HepG2 (cell line): ENCODE measurements around the gene SPTB. TPM values are rescaled to one million over a fixed set of nuclear protein-coding genes. Genes with fewer than 3 reads are reported as not detected.

ENCODE experiments used
- ATAC-seq: fragments of 200-7000 bp; cut with Tn5 transposase; 3 replicates; pipeline ENCODE4 v1.9.1; 2020; ENCODE audit warnings: mild to moderate bottlenecking, moderate library complexity
- BruUV-seq: library from RNA; stranded (reverse); fragments of 400-500 nt; replicated peaks from 2 replicates; lab custom pipeline; 2021; lab: Mats Ljungman, UMichigan
- CTCF ChIA-PET: fragments of 300-600 bp; formaldehyde crosslinking; extraction: SDS; loops from one replicate; lab custom pipeline; 2021; ENCODE audit warnings: low total read pairs, inconsistent platforms, low intra/inter-chr PET ratio; lab: Yijun Ruan, JAX
- POLR2A ChIA-PET: fragments of 350-600 bp; sonication (Branson Sonifier 250); formaldehyde crosslinking; loops from one replicate; lab custom pipeline; 2020; ENCODE audit warnings: antibody characterized with exemption, inconsistent platforms; lab: Yijun Ruan, JAX
- DNase-seq: peaks from one replicate; pipeline ENCODE4 v3.0.0-alpha.2; 2015; ENCODE audit warnings: low spot score
- FAIRE-seq: peaks from 3 replicates; lab custom pipeline; 2011; peaks lifted over from hg19 to GRCh38; lab: Jason Lieb, UNC
- H2AFZ ChIP-seq: one replicate; pipeline ENCODE4 v1.6.1; 2011; ENCODE audit warnings: low read length, inconsistent platforms
- H3K27ac ChIP-seq: fragments of 300-600 bp; 3 replicates; pipeline ENCODE4 v1.8.0; 2011; ENCODE audit warnings: mixed run types, mild to moderate bottlenecking, mixed read lengths, low read length, inconsistent platforms; ENCODE audit not compliant: insufficient read depth; ENCODE audit errors: extremely low read length
- H3K27me3 ChIP-seq, 2 experiments: fragments of 200-600 bp in 1 of 2; 2 replicates in 1 of 2; 3 replicates in 1 of 2; pipeline versions ENCODE4 v1.6.0 to v1.8.0; 2011; ENCODE audit warnings: low read length in 2 of 2, mild to moderate bottlenecking in 2 of 2, moderate library complexity in 2 of 2, inconsistent platforms in 1 of 2; ENCODE audit not compliant: insufficient read depth in 2 of 2, control insufficient read depth in 1 of 2
- H3K36me3 ChIP-seq, 2 experiments: fragments of 200-600 bp in 1 of 2; replicated peaks in 1 of 2; 2 replicates in 1 of 2; 3 replicates in 1 of 2; pipeline versions ENCODE4 v1.5.1 to v1.8.0; 2011; ENCODE audit warnings: low read length in 2 of 2, inconsistent platforms in 1 of 2; ENCODE audit not compliant: insufficient read depth in 2 of 2, control insufficient read depth in 1 of 2
- H3K4me1 ChIP-seq: 2 replicates; pipeline ENCODE4 v1.5.1; 2012; ENCODE audit warnings: low read length, inconsistent platforms; ENCODE audit not compliant: insufficient read depth
- H3K4me2 ChIP-seq: 2 replicates; pipeline ENCODE4 v1.6.0; 2011; ENCODE audit warnings: low read depth, low read length, inconsistent platforms
- H3K4me3 ChIP-seq, 3 experiments: fragments of 200-600 bp in 1 of 3; sonication (generic), shearing (Covaris generic) in 1 of 3; replicated peaks in 1 of 3; 2 replicates each; pipeline ENCODE4 v1.5.1; 2011 to 2016; ENCODE audit warnings: low read length in 3 of 3, inconsistent platforms in 2 of 3, low read depth in 2 of 3, mild to moderate bottlenecking in 2 of 3, control low read depth in 1 of 3, mixed read lengths in 1 of 3; ENCODE audit not compliant: insufficient read depth in 1 of 3
- H3K79me2 ChIP-seq: one replicate; pipeline ENCODE4 v1.6.1; 2011; ENCODE audit warnings: low read length, inconsistent platforms; ENCODE audit not compliant: insufficient read depth
- H3K9ac ChIP-seq: 2 replicates; pipeline ENCODE4 v1.6.0; 2011; ENCODE audit warnings: mild to moderate bottlenecking, low read depth, low read length, inconsistent platforms; ENCODE audit not compliant: insufficient read depth
- H3K9me3 ChIP-seq: 2 replicates; pipeline ENCODE4 v1.5.1; 2012; ENCODE audit warnings: mild to moderate bottlenecking, low read length
- H4K20me1 ChIP-seq: 2 replicates; pipeline ENCODE4 v1.6.0; 2011; ENCODE audit warnings: inconsistent platforms, mild to moderate bottlenecking, low read length, moderate library complexity; ENCODE audit not compliant: insufficient read depth
- AKNA ChIP-seq: sonication (generic); formaldehyde crosslinking; IDR thresholded peaks from 2 replicates; pipeline ENCODE4 v1.4.0; 2020; ENCODE audit warnings: missing genetic modification reagents, borderline replicate concordance
- BORCS8-MEF2B ChIP-seq: sonication (generic); formaldehyde crosslinking; IDR thresholded peaks from 2 replicates; pipeline ENCODE4 v1.8.0; 2022; ENCODE audit warnings: mild to moderate bottlenecking, missing genetic modification reagents
- DR1 ChIP-seq: sonication (generic); formaldehyde crosslinking; IDR thresholded peaks from 2 replicates; pipeline ENCODE4 v1.8.0; 2021; ENCODE audit warnings: mild to moderate bottlenecking, missing genetic modification reagents, inconsistent platforms
- EP300 ChIP-seq, 3 experiments: sonication (generic) in 1 of 3; formaldehyde crosslinking in 1 of 3; IDR thresholded peaks; 2 replicates each; pipeline versions ENCODE4 v1.5.1 to v1.6.1; 2011 to 2020; ENCODE audit warnings: low read depth in 2 of 3, low read length in 2 of 3, borderline replicate concordance in 1 of 3, improper control_type of control experiment in 1 of 3, mild to moderate bottlenecking in 1 of 3, missing genetic modification reagents in 1 of 3, moderate library complexity in 1 of 3
- KAT8 ChIP-seq: IDR thresholded peaks from 2 replicates; pipeline ENCODE4 v1.6.1; 2016; ENCODE audit warnings: missing genetic modification reagents, missing compliant biosample characterization
- KLF16 ChIP-seq, 2 experiments: sonication (generic) in 1 of 2; formaldehyde crosslinking in 1 of 2; IDR thresholded peaks; 2 replicates each; pipeline versions ENCODE4 v1.6.1 to v1.8.0; 2016 to 2023; ENCODE audit warnings: missing genetic modification reagents in 2 of 2, missing compliant biosample characterization in 1 of 2
- PHF21A ChIP-seq: sonication (generic); formaldehyde crosslinking; IDR thresholded peaks from 2 replicates; pipeline ENCODE4 v1.5.0; 2020; ENCODE audit warnings: mild to moderate bottlenecking, missing genetic modification reagents
- SRF ChIP-seq: IDR thresholded peaks from 2 replicates; pipeline ENCODE4 v1.6.1; 2011; ENCODE audit warnings: mild to moderate bottlenecking, low read depth, low read length, moderate library complexity
- ZBTB33 ChIP-seq: sonication (generic); formaldehyde crosslinking; IDR thresholded peaks from 2 replicates; pipeline ENCODE4 v1.4.0; 2020; ENCODE audit warnings: missing genetic modification reagents
- ZBTB38 ChIP-seq: sonication (generic); formaldehyde crosslinking; IDR thresholded peaks from 2 replicates; pipeline ENCODE4 v1.5.1; 2020; ENCODE audit warnings: mild to moderate bottlenecking, missing genetic modification reagents
- ZFP1 ChIP-seq: IDR thresholded peaks from 2 replicates; pipeline ENCODE4 v1.6.1; 2016
- ZFP41 ChIP-seq: sonication (generic); formaldehyde crosslinking; IDR thresholded peaks from 2 replicates; pipeline ENCODE4 v1.4.0; 2020; ENCODE audit warnings: mild to moderate bottlenecking, missing genetic modification reagents, borderline replicate concordance
- ZKSCAN5 ChIP-seq: sonication (generic); formaldehyde crosslinking; IDR thresholded peaks from 2 replicates; pipeline ENCODE4 v1.5.1; 2020; ENCODE audit warnings: mild to moderate bottlenecking, missing genetic modification reagents
- ZMYM4 ChIP-seq: sonication (generic); formaldehyde crosslinking; IDR thresholded peaks from 2 replicates; pipeline ENCODE4 v1.8.1; 2023; ENCODE audit warnings: mild to moderate bottlenecking, missing genetic modification reagents
- ZNF235 ChIP-seq: sonication (generic); formaldehyde crosslinking; IDR thresholded peaks from 2 replicates; pipeline ENCODE4 v1.8.1; 2023; ENCODE audit warnings: mild to moderate bottlenecking, missing genetic modification reagents, borderline replicate concordance
- ZNF605 ChIP-seq: sonication (generic); formaldehyde crosslinking; IDR thresholded peaks from 2 replicates; pipeline ENCODE4 v1.8.0; 2022; ENCODE audit warnings: mild to moderate bottlenecking, missing genetic modification reagents
- ZNF800 ChIP-seq: sonication (generic); formaldehyde crosslinking; IDR thresholded peaks from 2 replicates; pipeline ENCODE4 v1.4.0; 2020; ENCODE audit warnings: missing genetic modification reagents
- WGBS: methylation state at CpG from one replicate; pipeline ENCODE4 v1.1.6; 2017; ENCODE audit warnings: low lambda C conversion rate; 5-methylcytosine and 5-hydroxymethylcytosine counted together
- in situ Hi-C: cut with HindIII; loops from 2 replicates; pipeline ENCODE4 v1.10.0; 2017; ENCODE audit warnings: low pct_unique_long_range_greater_than_20kb; ENCODE audit not compliant: extremely low pct_ligation_motif_present
- intact Hi-C: fragments of 100-400 bp; cut with micrococcal nuclease; formaldehyde crosslinking; loops from one replicate; pipeline ENCODE4 v1.10.0; 2022; ENCODE audit not compliant: unreplicated experiment
- polyA plus RNA-seq, 8 experiments: library from polyadenylated mRNA; depleted of rRNA in 3 of 8; stranded (reverse) in 7 of 8; unstranded in 1 of 8; fragments of >200 nt; fragmentation: Illumina TruSeq in 4 of 8; extraction: Trizol in 4 of 8; gene quantifications; 2 replicates each; pipeline versions ENCODE4 v1.2.1 to v1.2.3, GENCODE V29; 2011 to 2016; ENCODE audit warnings: low read depth in 4 of 8, missing spikeins in 1 of 8, mixed read lengths in 1 of 8; ENCODE audit not compliant: insufficient read depth in 1 of 8
- total RNA-seq, 5 experiments: library from RNA; depleted of rRNA; stranded (reverse); fragments of >200 nt; fragmentation: Illumina TruSeq; extraction: Trizol; gene quantifications; 2 replicates each; pipeline ENCODE4 v1.2.3, GENCODE V29; 2016; ENCODE audit warnings: low read depth in 1 of 5

SPTB gene
- total and polyA plus RNA-seq, 2 of the 13 experiments (the other 11 are each of a cell fraction or from before 2014, with no cell fraction given), result 0.01 to 0.02 TPM

GRCh38 chr14:64828071-64828470, 51.6 kb downstream of the SPTB start:
- in situ Hi-C loops, result loop anchor here (10.0 kb wide), 1 partner anchor 157 kb away; the partner anchor contains the start of gene FNTB
- intact Hi-C loops, result no loop called here

More at GRCh38 chr14:64828071-64828470, 51.6 kb downstream of the SPTB start:
- Histone ChIP-seq H4K20me1 (no peaks in the 10 kb centered on the region), H3K9ac (no peak overlapping the region), H3K36me3 (no peaks in the 10 kb centered on the region), H3K27me3 (peaks cover 6 to 45% of the 10 kb centered on the region in 2 experiments; a peak in 4 of 5 replicates), H2AFZ (no peak overlapping the region), H3K4me2 (no peak overlapping the region), H3K4me1 (peaks cover 21% of the 10 kb centered on the region), H3K27ac (no peak overlapping the region), H3K4me3 (no peak overlapping the region), H3K79me2 (no peaks in the 10 kb centered on the region), H3K9me3 (no peaks in the 10 kb centered on the region)
- DNase-seq, result no peak
- no peak for FAIRE-seq
- WGBS, result no CpG with 5 or more reads among the region's 3 CpGs
- no peak for ATAC-seq
- CTCF ChIA-PET, result no interaction called here
- TF ChIP-seq ZFP1 (CRISPR knock-in tag), result no peak
- TF ChIP-seq ZBTB33 (CRISPR knock-in tag), result no peak
- TF ChIP-seq ZNF800 (CRISPR knock-in tag), result no peak
- TF ChIP-seq KAT8, result no peak
- TF ChIP-seq ZKSCAN5 (CRISPR knock-in tag), result no peak
- no peak for TF ChIP-seq ZMYM4 (CRISPR knock-in tag)
- no peak for TF ChIP-seq ZFP41 (CRISPR knock-in tag)
- TF ChIP-seq BORCS8-MEF2B, result no peak
- no peak for TF ChIP-seq SRF
- no peak for TF ChIP-seq KLF16 (CRISPR knock-in tag; IDR thresholded peaks at IDR 0.05)
- TF ChIP-seq AKNA (CRISPR knock-in tag), result no peak
- no peak for TF ChIP-seq ZNF605 (CRISPR knock-in tag)
- no peak for TF ChIP-seq PHF21A (CRISPR knock-in tag)
- no peak for TF ChIP-seq ZBTB38 (CRISPR knock-in tag)
- TF ChIP-seq ZNF235 (CRISPR knock-in tag), result no peak
- TF ChIP-seq EP300 (IDR thresholded peaks at IDR 0.05; ENCODE audit: low read depth in 2 of 2, low read length in 2 of 2), result no peak
- no peak for TF ChIP-seq EP300 (CRISPR knock-in tag; IDR thresholded peaks at IDR 0.05; ENCODE audit: borderline replicate concordance)
- no peak for TF ChIP-seq DR1 (CRISPR knock-in tag)
- POLR2A ChIA-PET, result no interaction called here
- no TSS peak for BruUV-seq
